H1 (cell line): ENCODE measurements around the gene RBMS1. TPM values are rescaled to one million over a fixed set of nuclear protein-coding genes. Genes with fewer than 3 reads are reported as not detected.

Experiments used
- CTCF ChIA-PET: fragments of 300-600 bp; sonication (Branson Sonifier 250); formaldehyde crosslinking; loops from one replicate; lab custom pipeline; 2021; ENCODE audit not compliant: partially characterized antibody; lab: Charles Lee
- POLR2A ChIA-PET: fragments of 300-600 bp; sonication (Branson Sonifier 250); formaldehyde crosslinking; loops from one replicate; lab custom pipeline; 2021; ENCODE audit warnings: inconsistent platforms; ENCODE audit not compliant: partially characterized antibody; lab: Charles Lee
- DNase-seq, 2 experiments: peaks; one replicate each; pipeline versions ENCODE4 v3.0.0 to v3.0.0-alpha.2; 2010 to 2022; ENCODE audit warnings: low spot score in 2 of 2, low read depth in 1 of 2, mixed read lengths in 1 of 2
- FAIRE-seq: peaks from 2 replicates; lab custom pipeline; 2011; peaks lifted over from hg19 to GRCh38; lab: Jason Lieb, UNC
- H2AFZ ChIP-seq: 2 replicates; pipeline ENCODE4 v1.8.1; 2012; ENCODE audit warnings: low read length, inconsistent platforms
- H2AK5ac ChIP-seq: 2 replicates; pipeline ENCODE4 v1.6.1; 2013; ENCODE audit warnings: low read depth, low read length
- H2BK120ac ChIP-seq: replicated peaks from 2 replicates; pipeline ENCODE3; 2013; ENCODE audit warnings: low read depth, low read length, inconsistent platforms
- H2BK12ac ChIP-seq: 2 replicates; pipeline ENCODE4 v1.6.1; 2013; ENCODE audit warnings: low read depth, low read length
- H2BK15ac ChIP-seq: 2 replicates; pipeline ENCODE4 v1.6.1; 2013; ENCODE audit warnings: low read length
- H2BK20ac ChIP-seq: 2 replicates; pipeline ENCODE4 v1.6.1; 2013; ENCODE audit warnings: low read length
- H2BK5ac ChIP-seq: 2 replicates; pipeline ENCODE4 v1.6.1; 2013; ENCODE audit warnings: low read depth, low read length
- H3K14ac ChIP-seq: 2 replicates; pipeline ENCODE4 v1.6.1; 2013; ENCODE audit warnings: inconsistent platforms; ENCODE audit not compliant: insufficient read length
- H3K18ac ChIP-seq: 2 replicates; pipeline ENCODE4 v1.6.1; 2013; ENCODE audit warnings: low read length; ENCODE audit errors: extremely low read depth
- H3K23ac ChIP-seq: 2 replicates; pipeline ENCODE4 v1.6.1; 2013; ENCODE audit warnings: inconsistent platforms; ENCODE audit not compliant: insufficient read length
- H3K23me2 ChIP-seq: 2 replicates; pipeline ENCODE4 v1.6.1; 2013; ENCODE audit warnings: low read depth, low read length
- H3K27ac ChIP-seq: 2 replicates; pipeline ENCODE4 v1.6.1; 2011; ENCODE audit warnings: low read depth, low read length, inconsistent platforms
- H3K27me3 ChIP-seq, 4 experiments: replicated peaks in 1 of 4; 1 replicate in 1 of 4; 2 replicates in 3 of 4; pipeline versions ENCODE4 v1.6.1 to v1.8.1; 2011 to 2013; ENCODE audit warnings: low read length in 3 of 4, mild to moderate bottlenecking in 3 of 4, inconsistent platforms in 2 of 4, mixed read lengths in 2 of 4, moderate library complexity in 1 of 4; ENCODE audit not compliant: control insufficient read depth in 3 of 4, insufficient read depth in 3 of 4; ENCODE audit errors: extremely low read depth in 1 of 4
- H3K36me3 ChIP-seq, 4 experiments: 2 replicates each; pipeline versions ENCODE4 v1.6.1 to v1.8.1; 2011 to 2013; ENCODE audit warnings: mild to moderate bottlenecking in 4 of 4, low read length in 3 of 4, moderate library complexity in 2 of 4, control low read depth in 1 of 4, inconsistent platforms in 1 of 4; ENCODE audit not compliant: insufficient read depth in 4 of 4, control insufficient read depth in 2 of 4
- H3K4ac ChIP-seq: replicated peaks from 2 replicates; pipeline ENCODE3; 2013; ENCODE audit warnings: low read length, low read depth, mixed read lengths, inconsistent platforms; ENCODE audit not compliant: insufficient read length
- H3K4me1 ChIP-seq, 4 experiments: replicated peaks in 1 of 4; 1 replicate in 1 of 4; 2 replicates in 3 of 4; pipeline versions ENCODE4 v1.6.1 to v1.8.1; 2011 to 2013; ENCODE audit warnings: low read length in 3 of 4, inconsistent platforms in 2 of 4, mixed read lengths in 1 of 4; ENCODE audit not compliant: insufficient read depth in 4 of 4, control insufficient read depth in 3 of 4
- H3K4me2 ChIP-seq, 2 experiments: 2 replicates each; pipeline versions ENCODE4 v1.6.1 to v1.8.1; 2011 to 2013; ENCODE audit warnings: low read depth in 2 of 2, low read length in 2 of 2, control low read depth in 1 of 2, inconsistent platforms in 1 of 2, mild to moderate bottlenecking in 1 of 2; ENCODE audit not compliant: insufficient read depth in 1 of 2
- H3K4me3 ChIP-seq, 4 experiments: fragments of 200-600, 300-600 bp in 1 of 4; sonication (generic), shearing (Covaris generic), sonication (Bioruptor Twin) in 1 of 4; 2 replicates each; pipeline versions ENCODE4 v1.5.1 to v1.8.1; 2011 to 2016; ENCODE audit warnings: low read length in 4 of 4, low read depth in 3 of 4, control low read depth in 2 of 4, inconsistent platforms in 2 of 4, mild to moderate bottlenecking in 2 of 4, mixed read lengths in 1 of 4, moderate library complexity in 1 of 4; ENCODE audit not compliant: insufficient read depth in 2 of 4; ENCODE audit errors: extremely low read depth in 1 of 4
- H3K56ac ChIP-seq: replicated peaks from 2 replicates; pipeline ENCODE3; 2013; ENCODE audit warnings: low read depth, mild to moderate bottlenecking, mixed read lengths, low read length, inconsistent platforms; ENCODE audit not compliant: insufficient read length
- H3K79me1 ChIP-seq: 2 replicates; pipeline ENCODE4 v1.6.1; 2013; ENCODE audit warnings: low read depth, low read length, control low read depth
- H3K79me2 ChIP-seq, 2 experiments: 2 replicates each; pipeline versions ENCODE4 v1.6.1 to v1.8.1; 2012 to 2013; ENCODE audit warnings: low read length in 2 of 2, mild to moderate bottlenecking in 2 of 2, inconsistent platforms in 1 of 2; ENCODE audit not compliant: insufficient read depth in 2 of 2, control insufficient read depth in 1 of 2
- H3K9ac ChIP-seq, 4 experiments: replicated peaks in 1 of 4; 1 replicate in 1 of 4; 2 replicates in 3 of 4; pipeline versions ENCODE4 v1.6.1 to v1.8.1; 2011 to 2013; ENCODE audit warnings: low read depth in 3 of 4, low read length in 3 of 4, control low read depth in 2 of 4, mild to moderate bottlenecking in 2 of 4, moderate library complexity in 2 of 4, inconsistent platforms in 1 of 4; ENCODE audit errors: extremely low read depth in 1 of 4
- H3K9me3 ChIP-seq, 2 experiments: 2 replicates each; pipeline versions ENCODE4 v1.6.1 to v1.8.1; 2012 to 2013; ENCODE audit warnings: mild to moderate bottlenecking in 2 of 2, moderate library complexity in 2 of 2, control low read depth in 1 of 2, inconsistent platforms in 1 of 2, low read depth in 1 of 2, low read length in 1 of 2, mixed read lengths in 1 of 2; ENCODE audit not compliant: insufficient read depth in 2 of 2
- H4K20me1 ChIP-seq, 2 experiments: replicated peaks in 1 of 2; 2 replicates each; pipeline versions ENCODE3 to v1.8.1; 2011 to 2013; ENCODE audit warnings: inconsistent platforms in 2 of 2, low read length in 2 of 2, mild to moderate bottlenecking in 1 of 2; ENCODE audit not compliant: insufficient read depth in 2 of 2, control insufficient read depth in 1 of 2
- H4K5ac ChIP-seq: 2 replicates; pipeline ENCODE4 v1.6.1; 2013; ENCODE audit warnings: low read length, low read depth, mixed read lengths, inconsistent platforms; ENCODE audit not compliant: insufficient read length
- H4K8ac ChIP-seq: 2 replicates; pipeline ENCODE4 v1.8.0; 2013; ENCODE audit warnings: mild to moderate bottlenecking, moderate library complexity, low read length, inconsistent platforms; ENCODE audit not compliant: insufficient read depth; ENCODE audit errors: extremely low read depth
- H4K91ac ChIP-seq: replicated peaks from 2 replicates; pipeline ENCODE3; 2013; ENCODE audit warnings: low read length, mixed read lengths, inconsistent platforms; ENCODE audit not compliant: insufficient read length
- CBX5 ChIP-seq: fragments of 300-800, 300-1000 bp; sonication (generic); IDR thresholded peaks from 2 replicates; pipeline ENCODE4 v1.7.1; 2016; ENCODE audit warnings: antibody characterized with exemption, low read length, low read depth
- CHD1 ChIP-seq: IDR thresholded peaks from 2 replicates; pipeline ENCODE4 v1.6.1; 2012; ENCODE audit warnings: low read depth, low read length, improper control_type of control experiment
- EZH2 ChIP-seq: fragments of 200-600 bp; sonication (generic); IDR thresholded peaks from 2 replicates; pipeline ENCODE4 v1.7.1; 2012; ENCODE audit warnings: low read depth, mild to moderate bottlenecking, moderate library complexity, low read length, inconsistent platforms; ENCODE audit not compliant: severe bottlenecking
- FOSL1 ChIP-seq: IDR thresholded peaks from 2 replicates; pipeline ENCODE4 v1.6.1; 2011; ENCODE audit warnings: mild to moderate bottlenecking, low read depth, low read length, moderate library complexity; ENCODE audit not compliant: insufficient read depth
- JUND ChIP-seq: IDR thresholded peaks from 2 replicates; pipeline ENCODE4 v1.6.1; 2011; ENCODE audit warnings: mild to moderate bottlenecking, improper control_type of control experiment, low read length
- KDM1A ChIP-seq: fragments of 200-600, 300-600 bp; sonication (generic); IDR thresholded peaks from 2 replicates; pipeline ENCODE4 v1.7.1; 2016; ENCODE audit warnings: mild to moderate bottlenecking, low read length, borderline replicate concordance
- PHF8 ChIP-seq: fragments of 200-600 bp; sonication (generic); conservative IDR thresholded peaks from 2 replicates; pipeline ENCODE4 v1.7.1; 2012; ENCODE audit warnings: low read depth, mild to moderate bottlenecking, inconsistent platforms, low read length, moderate library complexity
- RAD21 ChIP-seq, 2 experiments: IDR thresholded peaks in 1 of 2; conservative IDR thresholded peaks in 1 of 2; 2 replicates each; pipeline ENCODE4 v1.6.1; 2011; ENCODE audit warnings: low read depth in 2 of 2, low read length in 2 of 2, improper control_type of control experiment in 1 of 2, inconsistent platforms in 1 of 2, mild to moderate bottlenecking in 1 of 2, moderate library complexity in 1 of 2
- RXRA ChIP-seq: IDR thresholded peaks from 2 replicates; pipeline ENCODE4 v1.6.1; 2011; ENCODE audit warnings: low read depth, mild to moderate bottlenecking, low read length, moderate library complexity; ENCODE audit not compliant: insufficient read depth
- SAP30 ChIP-seq: fragments of 300-600 bp; sonication (generic); IDR thresholded peaks from 2 replicates; pipeline ENCODE4 v1.7.1; 2012; ENCODE audit warnings: low read length, moderate library complexity, mild to moderate bottlenecking, inconsistent platforms; ENCODE audit not compliant: insufficient read depth, insufficient replicate concordance
- TAF1 ChIP-seq: IDR thresholded peaks from 2 replicates; pipeline ENCODE4 v1.6.1; 2011; ENCODE audit warnings: mild to moderate bottlenecking, low read depth, low read length
- ZNF274 ChIP-seq: IDR thresholded peaks from 2 replicates; pipeline ENCODE4 v1.7.0; 2012; ENCODE audit warnings: low read length, borderline replicate concordance; ENCODE audit errors: extremely low read depth
- polyA plus RNA-seq, 7 experiments: library from polyadenylated mRNA; depleted of rRNA in 3 of 7; stranded (reverse) in 5 of 7; unstranded in 2 of 7; fragments of >200 nt in 5 of 7; fragments of 200-250 nt in 2 of 7; gene quantifications; 1 replicate in 5 of 7; 2 replicates in 1 of 7; 4 replicates in 1 of 7; pipeline versions ENCODE4 v1.2.1 to v1.2.3, GENCODE V29; 2011 to 2013; ENCODE audit warnings: missing spikeins in 2 of 7, mixed read lengths in 2 of 7
- total RNA-seq: library from RNA; stranded (reverse); fragmentation: NEBNext Ultra II Directional; extraction: Animal tissue kit (Norgen Biotek cat#: 25700); gene quantifications from 2 replicates; pipeline ENCODE4 v1.2.1, GENCODE V29; 2021

The RBMS1 gene
- total and polyA plus RNA-seq, 2 of the 8 experiments (the other 6 are each of a cell fraction or from before 2014, with no cell fraction given): 53.7 to 60.0 TPM

GRCh38 chr2:160319700-160320099 lies 173.9 kb downstream of the RBMS1 start:
- no peak overlapping the region for H2AK5ac ChIP-seq
- H3K14ac ChIP-seq: no peak overlapping the region
- H3K56ac ChIP-seq: no peak overlapping the region
- H3K79me1 ChIP-seq: peaks cover 3% of the 10 kb centered on the region; the same call in 1 of the 2 replicates
- H3K27me3 ChIP-seq: no peaks in the 10 kb centered on the region
- no peak overlapping the region for H4K8ac ChIP-seq
- H3K4me3 ChIP-seq: no peak overlapping the region
- no peak overlapping the region for H4K91ac ChIP-seq
- H3K4ac ChIP-seq: no peak overlapping the region
- H3K9ac ChIP-seq: no peak overlapping the region
- H4K20me1 ChIP-seq: no peaks in the 10 kb centered on the region
- no peaks in the 10 kb centered on the region for H3K9me3 ChIP-seq
- H3K23ac ChIP-seq: no peak overlapping the region
- H2BK20ac ChIP-seq: no peak overlapping the region
- no peak overlapping the region for H3K4me2 ChIP-seq
- H3K36me3 ChIP-seq: no peaks in the 10 kb centered on the region; a peak in 1 of 8 replicates
- H3K23me2 ChIP-seq: no peaks in the 10 kb centered on the region
- no peak for FAIRE-seq
- no peak for DNase-seq
- H2BK15ac ChIP-seq: no peak overlapping the region
- peaks cover 2 to 3% (median 2%) of the 10 kb centered on the region in 4 experiments; a peak in 3 of 7 replicates for H3K4me1 ChIP-seq
- POLR2A ChIA-PET: interaction anchor here (1.8 kb wide), 1 partner anchor 10 kb away, joined by 3 read pairs; no protein-coding TSS in a partner anchor
- no peak overlapping the region for H2BK12ac ChIP-seq
- H3K27ac ChIP-seq: no peak overlapping the region
- H3K79me2 ChIP-seq: peaks cover 0 to 17% of the 10 kb centered on the region in 2 experiments; a peak in 2 of 4 replicates
- H2BK120ac ChIP-seq: no peak overlapping the region
- H4K5ac ChIP-seq: no peak overlapping the region
- no peak overlapping the region for H3K18ac ChIP-seq
- CTCF ChIA-PET: interaction anchor here (1.1 kb wide), 1 partner anchor 28 kb away, joined by 3 read pairs; no protein-coding TSS in a partner anchor
- H2AFZ ChIP-seq: no peak overlapping the region
- H2BK5ac ChIP-seq: no peak overlapping the region
- no peak for TF ChIP-seq KDM1A
- no peak for TF ChIP-seq CBX5
- no peak for TF ChIP-seq EZH2
- TF ChIP-seq RAD21 (IDR thresholded peaks at IDR 0.05 in 1 of 2, conservative IDR thresholded peaks at IDR 0.05 in 1 of 2; ENCODE audit: low read depth in 2 of 2, low read length in 2 of 2): no peak
- TF ChIP-seq JUND: no peak
- no peak for TF ChIP-seq ZNF274
- TF ChIP-seq SAP30: no peak
- no peak for TF ChIP-seq RXRA
- TF ChIP-seq PHF8: no peak
- no peak for TF ChIP-seq TAF1
- TF ChIP-seq FOSL1: no peak
- TF ChIP-seq CHD1: no peak
